ENCODE data around the gene NTF3.
"Not testable (repeated sequence)": the region's sequence is repeated elsewhere in the genome, so short reads cannot be mapped to it uniquely, and the experiment has no call there.

NTF3 gene

GRCh38 chr12:5524116-5524768 lies 92.3 kb downstream of the NTF3 start:
- no peak for FAIRE-seq
- DNase-seq (ENCODE audit: insufficient read length, low spot score) = no peak

- no peak for DNase-seq (ENCODE audit: insufficient read length, low spot score)
- no peak for FAIRE-seq
Measured at GRCh38 chr12:5524769-5525436, 93.0 kb downstream of the NTF3 start.

- FAIRE-seq (no peak), DNase-seq (ENCODE audit: insufficient read length, low spot score) (no peak)
Measured at GRCh38 chr12:5525783-5526367, 94.0 kb downstream of the NTF3 start.

- no peak for DNase-seq (ENCODE audit: insufficient read length, low spot score)
- no peak for FAIRE-seq
Measured at GRCh38 chr12:5533368-5533767, 101.5 kb downstream of the NTF3 start.

- FAIRE-seq (peak; percentile 81), DNase-seq (ENCODE audit: insufficient read length, low spot score) (no peak)
Measured at GRCh38 chr12:5534426-5535199, 102.7 kb downstream of the NTF3 start.

- DNase-seq (ENCODE audit: insufficient read length, low spot score) = no peak
- no peak for FAIRE-seq
Measured at GRCh38 chr12:5535541-5535940, 103.6 kb downstream of the NTF3 start.

GRCh38 chr12:5537026-5537615 lies 105.2 kb downstream of the NTF3 start:
- FAIRE-seq; DNase-seq (ENCODE audit: insufficient read length, low spot score): not testable (repeated sequence)

- FAIRE-seq = no peak
- no peak for DNase-seq (ENCODE audit: insufficient read length, low spot score)
Measured at GRCh38 chr12:5537771-5538170, 105.9 kb downstream of the NTF3 start.

Data from HTR-8/SVneo (cell line).